SK-N-SH (cell line): ENCODE results near the gene TFB1M. TPM values are rescaled to one million over a fixed set of nuclear protein-coding genes. Genes with fewer than 3 reads are reported as not detected.

Experiments used
- CTCF ChIA-PET: fragments of 300-600, 350-600 bp; formaldehyde crosslinking; extraction: SDS; loops from one replicate; lab custom pipeline; 2021; lab: Yijun Ruan, JAX
- POLR2A ChIA-PET: fragments of 350-600 bp; sonication (Branson Sonifier 250); formaldehyde crosslinking; extraction: SDS; loops from one replicate; lab custom pipeline; 2020; ENCODE audit warnings: antibody characterized with exemption, inconsistent platforms; lab: Yijun Ruan, JAX
- DNase-seq: peaks from one replicate; pipeline ENCODE4 v3.0.0; 2012
- H2AFZ ChIP-seq: fragments of 200-600 bp; sonication (generic); 2 replicates; pipeline ENCODE4 v1.8.1; 2016; ENCODE audit warnings: antibody characterized with exemption, mild to moderate bottlenecking, low read depth
- H3F3A ChIP-seq: fragments of 200-600 bp; sonication (generic); replicated peaks from 2 replicates; pipeline ENCODE3; 2016; ENCODE audit warnings: antibody characterized with exemption, mild to moderate bottlenecking; ENCODE audit not compliant: insufficient read depth
- H3K27ac ChIP-seq, 2 experiments: fragments of 200-500 bp in 1 of 2; fragments of 200-600 bp in 1 of 2; sonication (Bioruptor generic) in 1 of 2; sonication (generic), shearing (Covaris generic) in 1 of 2; 2 replicates each; pipeline versions ENCODE4 v1.5.1 to v1.6.1; 2014 to 2016; ENCODE audit warnings: low read depth in 2 of 2, inconsistent platforms in 1 of 2, low read length in 1 of 2, mild to moderate bottlenecking in 1 of 2, mixed read lengths in 1 of 2
- H3K27me3 ChIP-seq: fragments of 200-600 bp; sonication (generic), shearing (Covaris generic); 2 replicates; pipeline ENCODE4 v1.6.1; 2016; ENCODE audit warnings: mixed run types; ENCODE audit not compliant: insufficient read depth
- H3K36me3 ChIP-seq, 2 experiments: fragments of 200-500 bp in 1 of 2; fragments of 200-600 bp in 1 of 2; sonication (Bioruptor generic) in 1 of 2; sonication (generic) in 1 of 2; replicated peaks in 1 of 2; 2 replicates each; pipeline versions ENCODE3 to v1.5.1; 2014 to 2016; ENCODE audit warnings: low read length in 1 of 2, mild to moderate bottlenecking in 1 of 2; ENCODE audit not compliant: insufficient read depth in 2 of 2, control insufficient read depth in 1 of 2
- H3K4me1 ChIP-seq, 2 experiments: fragments of 200-500 bp in 1 of 2; fragments of 200-600 bp in 1 of 2; sonication (Bioruptor generic) in 1 of 2; sonication (generic), shearing (Covaris generic) in 1 of 2; 2 replicates each; pipeline versions ENCODE4 v1.5.1 to v1.6.1; 2014 to 2016; ENCODE audit warnings: low read depth in 1 of 2, low read length in 1 of 2, mixed run types in 1 of 2; ENCODE audit not compliant: insufficient read depth in 2 of 2, control insufficient read depth in 1 of 2
- H3K4me2 ChIP-seq: fragments of 200-600 bp; sonication (generic), shearing (Covaris generic); 2 replicates; pipeline ENCODE4 v1.6.1; 2017; ENCODE audit warnings: mixed run types
- H3K4me3 ChIP-seq, 2 experiments: fragments of 200-500 bp in 1 of 2; fragments of 200-600 bp in 1 of 2; sonication (Bioruptor generic) in 1 of 2; sonication (generic), shearing (Covaris generic) in 1 of 2; 2 replicates each; pipeline versions ENCODE4 v1.5.1 to v1.8.1; 2014 to 2016; ENCODE audit warnings: low read depth in 2 of 2, inconsistent platforms in 1 of 2, low read length in 1 of 2, mild to moderate bottlenecking in 1 of 2, mixed read lengths in 1 of 2, moderate library complexity in 1 of 2
- H3K79me2 ChIP-seq: fragments of 200-600 bp; sonication (generic); 2 replicates; pipeline ENCODE4 v1.8.1; 2017; ENCODE audit warnings: mild to moderate bottlenecking; ENCODE audit not compliant: insufficient read depth
- H3K9ac ChIP-seq: fragments of 200-600 bp; sonication (generic); 2 replicates; pipeline ENCODE4 v1.6.1; 2017; ENCODE audit warnings: mixed run types
- H3K9me2 ChIP-seq: fragments of 200-600 bp; sonication (generic); 2 replicates; pipeline ENCODE4 v1.6.1; 2017; ENCODE audit warnings: mixed run types
- H3K9me3 ChIP-seq: fragments of 200-600 bp; sonication (generic); 2 replicates; pipeline ENCODE4 v1.6.1; 2017; ENCODE audit warnings: mixed run types, mild to moderate bottlenecking, moderate library complexity
- H4K20me1 ChIP-seq: fragments of 200-600 bp; sonication (generic); 2 replicates; pipeline ENCODE4 v1.6.1; 2017; ENCODE audit warnings: mild to moderate bottlenecking, mixed run types; ENCODE audit not compliant: insufficient read depth
- CTCF ChIP-seq: fragments of 200-600 bp; sonication (generic); IDR thresholded peaks from 2 replicates; pipeline ENCODE4 v1.6.1; 2017; ENCODE audit warnings: antibody characterized with exemption, mild to moderate bottlenecking, moderate library complexity
- ELF1 ChIP-seq: IDR thresholded peaks from 2 replicates; pipeline ENCODE4 v1.4.0; 2012
- EP300 ChIP-seq, 2 experiments: IDR thresholded peaks; 2 replicates each; pipeline versions ENCODE4 v1.4.0 to v1.6.1; 2012; ENCODE audit warnings: borderline replicate concordance in 1 of 2, low read depth in 1 of 2, low read length in 1 of 2
- EZH2phosphoT487 ChIP-seq: fragments of 200-600 bp; sonication (generic); IDR thresholded peaks from 2 replicates; pipeline ENCODE4 v1.6.1; 2017; ENCODE audit warnings: low read depth, mixed run types, mild to moderate bottlenecking, antibody characterized with exemption, moderate library complexity, borderline replicate concordance
- FOSL2 ChIP-seq: IDR thresholded peaks from 2 replicates; pipeline ENCODE4 v1.4.0; 2012; ENCODE audit warnings: low read depth, mild to moderate bottlenecking, moderate library complexity, borderline replicate concordance
- FOXJ3 ChIP-seq: sonication (generic); formaldehyde crosslinking; IDR thresholded peaks from 2 replicates; pipeline ENCODE4 v1.5.1; 2020; ENCODE audit warnings: mild to moderate bottlenecking, missing genetic modification reagents
- GABPA ChIP-seq: IDR thresholded peaks from 2 replicates; pipeline ENCODE4 v1.4.0; 2012; ENCODE audit warnings: low read depth, mild to moderate bottlenecking
- JUND ChIP-seq: IDR thresholded peaks from 2 replicates; pipeline ENCODE4 v1.4.0; 2012
- MAX ChIP-seq: IDR thresholded peaks from 2 replicates; pipeline ENCODE4 v1.4.0; 2012; ENCODE audit warnings: low read depth
- MEF2A ChIP-seq: IDR thresholded peaks from 2 replicates; pipeline ENCODE4 v1.4.0; 2012; ENCODE audit warnings: low read depth, borderline replicate concordance
- MXI1 ChIP-seq: IDR thresholded peaks from 2 replicates; pipeline ENCODE4 v1.6.1; 2012; ENCODE audit warnings: mild to moderate bottlenecking, low read depth, low read length, improper control_type of control experiment
- NRF1 ChIP-seq: IDR thresholded peaks from 2 replicates; pipeline ENCODE4 v1.6.1; 2012; ENCODE audit warnings: low read depth, mild to moderate bottlenecking, low read length
- POLR2AphosphoS5 ChIP-seq: IDR thresholded peaks from 2 replicates; pipeline ENCODE4 v1.6.1; 2012; ENCODE audit warnings: low read depth, low read length
- RAD21 ChIP-seq: IDR thresholded peaks from 2 replicates; pipeline ENCODE4 v1.6.1; 2012; ENCODE audit warnings: mild to moderate bottlenecking, low read length
- RCOR1 ChIP-seq: fragments of 150-350 bp; IDR thresholded peaks from 2 replicates; pipeline ENCODE4 v1.6.1; 2017; ENCODE audit warnings: antibody characterized with exemption, low read length
- SIN3A ChIP-seq: IDR thresholded peaks from 2 replicates; pipeline ENCODE4 v1.6.1; 2012; ENCODE audit warnings: low read depth, mild to moderate bottlenecking, low read length, moderate library complexity, borderline replicate concordance
- TCF12 ChIP-seq: IDR thresholded peaks from 2 replicates; pipeline ENCODE4 v1.4.0; 2012
- USF1 ChIP-seq: IDR thresholded peaks from 2 replicates; pipeline ENCODE4 v1.4.0; 2012; ENCODE audit warnings: low read depth, borderline replicate concordance
- USF2 ChIP-seq: fragments of 150-350 bp; IDR thresholded peaks from 2 replicates; pipeline ENCODE4 v1.6.1; 2017; ENCODE audit warnings: antibody characterized with exemption, low read length, low read depth, borderline replicate concordance
- YY1 ChIP-seq: IDR thresholded peaks from 2 replicates; pipeline ENCODE4 v1.4.0; 2012; ENCODE audit warnings: low read depth, mild to moderate bottlenecking
- ZBTB33 ChIP-seq: IDR thresholded peaks from 2 replicates; pipeline ENCODE4 v1.4.0; 2012; ENCODE audit warnings: low read depth, borderline replicate concordance
- WGBS: methylation state at CpG from one replicate; pipeline ENCODE4 v1.1.6; 2017; ENCODE audit warnings: low lambda C conversion rate; 5-methylcytosine and 5-hydroxymethylcytosine counted together
- polyA plus RNA-seq, 3 experiments: library from polyadenylated mRNA; depleted of rRNA; stranded (reverse); fragments of >200 nt; gene quantifications; 2 replicates each; pipeline ENCODE4 v1.2.3, GENCODE V29; 2012

The TFB1M gene
- polyA plus RNA-seq, 1 of the 3 experiments (the other 2 are of a cell fraction), result 28.4 TPM

- TF ChIP-seq CTCF (no peak), RAD21 (no peak), FOXJ3 (CRISPR knock-in tag) (no peak), MAX (no peak), USF2 (no peak), MXI1 (no peak), SIN3A (no peak), ELF1 (no peak), MEF2A (no peak), GABPA (no peak), USF1 (no peak), RCOR1 (no peak), JUND (no peak)
Observed at GRCh38 chr6:155213611-155214372, 100.5 kb downstream of the TFB1M start (continued).

- no peaks in the 10 kb centered on the region for H3K79me2 ChIP-seq
- H3K9me2 ChIP-seq, result no peaks in the 10 kb centered on the region
- POLR2A ChIA-PET, result no interaction called here
- no peaks in the 10 kb centered on the region for H3K36me3 ChIP-seq
- H3K27me3 ChIP-seq, result no peaks in the 10 kb centered on the region
- no peak overlapping the region for H3K27ac ChIP-seq
- H3F3A ChIP-seq, result no peaks in the 10 kb centered on the region
- WGBS, result 93% methylated on average over 13 of the region's 16 CpGs
- peaks cover 0 to 6% of the 10 kb centered on the region in 2 experiments; a peak in 1 of 4 replicates for H3K4me1 ChIP-seq
- H3K4me3 ChIP-seq, result no peak overlapping the region
- CTCF ChIA-PET, result no interaction called here
- H2AFZ ChIP-seq, result no peak overlapping the region
- DNase-seq, result no peak
- H3K9ac ChIP-seq, result no peak overlapping the region
- no peaks in the 10 kb centered on the region for H4K20me1 ChIP-seq
- H3K9me3 ChIP-seq, result no peaks in the 10 kb centered on the region
- no peak overlapping the region for H3K4me2 ChIP-seq
- TF ChIP-seq EZH2phosphoT487, result no peak
- no peak for TF ChIP-seq JUND
- TF ChIP-seq TCF12, result no peak
- no peak for TF ChIP-seq RCOR1
- no peak for TF ChIP-seq MEF2A
- no peak for TF ChIP-seq FOSL2
- no peak for TF ChIP-seq MAX
- TF ChIP-seq NRF1, result no peak
- no peak for TF ChIP-seq YY1
- TF ChIP-seq CTCF, result no peak
- TF ChIP-seq POLR2AphosphoS5, result no peak
- no peak for TF ChIP-seq SIN3A
- TF ChIP-seq ZBTB33, result no peak
- no peak for TF ChIP-seq EP300 (IDR thresholded peaks at IDR 0.05; ENCODE audit: borderline replicate concordance in 1 of 2, low read depth in 1 of 2, low read length in 1 of 2)
Observed at GRCh38 chr6:155212616-155213380, 101.5 kb downstream of the TFB1M start.
